C4-2B (cell line): Measurements from ENCODE around the gene LEFTY1.

Source experiments
- H3K27ac ChIP-seq: fragments of 450-650 bp; 2 replicates; pipeline ENCODE4 v1.5.1; 2017
- ZFX ChIP-seq: fragments of 450-650 bp; IDR thresholded peaks from 2 replicates; pipeline ENCODE4 v1.6.1; 2017
- TF ChIP-seq, protein P1 (sequence below): fragments of 450-650 bp; conservative IDR thresholded peaks from 2 replicates; pipeline ENCODE4 v1.5.1; 2017; ENCODE audit warnings: mild to moderate bottlenecking

LEFTY1 gene

DNA sequence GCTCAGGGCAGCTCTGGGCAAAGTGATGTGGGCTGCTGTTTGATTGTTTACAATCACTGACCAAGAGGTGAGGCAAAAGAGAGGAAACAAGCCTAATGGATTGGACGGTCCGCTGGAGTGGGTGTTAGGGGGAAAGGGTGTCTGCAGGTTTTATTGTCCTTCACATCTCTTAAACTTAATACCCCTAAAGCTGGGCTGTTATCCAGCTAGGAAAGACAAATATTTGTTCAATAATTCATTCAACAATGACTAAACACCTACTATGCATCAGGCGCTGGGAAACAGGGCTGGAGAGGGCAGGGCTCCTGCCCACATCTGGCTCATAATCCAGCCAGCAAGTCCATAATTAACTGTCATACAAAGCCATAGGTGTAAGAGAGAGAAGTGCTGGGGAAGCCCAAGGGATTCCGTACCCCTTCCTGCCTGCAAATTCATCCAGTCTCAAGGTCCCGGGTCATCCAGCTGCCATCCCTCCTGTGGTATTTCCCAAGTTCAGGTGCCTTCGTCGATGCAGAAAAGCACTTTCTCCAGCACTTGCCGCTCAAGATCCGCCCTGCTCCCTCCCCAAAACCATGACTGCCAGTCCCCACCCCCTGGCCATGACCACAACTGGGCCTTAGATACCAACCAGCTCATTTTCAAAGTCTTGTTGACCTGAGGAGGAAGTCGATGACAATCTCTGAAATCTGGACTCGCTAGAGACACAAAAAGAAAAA, 17.4 kb downstream of the LEFTY1 start:
- TF ChIP-seq, protein P1, sequence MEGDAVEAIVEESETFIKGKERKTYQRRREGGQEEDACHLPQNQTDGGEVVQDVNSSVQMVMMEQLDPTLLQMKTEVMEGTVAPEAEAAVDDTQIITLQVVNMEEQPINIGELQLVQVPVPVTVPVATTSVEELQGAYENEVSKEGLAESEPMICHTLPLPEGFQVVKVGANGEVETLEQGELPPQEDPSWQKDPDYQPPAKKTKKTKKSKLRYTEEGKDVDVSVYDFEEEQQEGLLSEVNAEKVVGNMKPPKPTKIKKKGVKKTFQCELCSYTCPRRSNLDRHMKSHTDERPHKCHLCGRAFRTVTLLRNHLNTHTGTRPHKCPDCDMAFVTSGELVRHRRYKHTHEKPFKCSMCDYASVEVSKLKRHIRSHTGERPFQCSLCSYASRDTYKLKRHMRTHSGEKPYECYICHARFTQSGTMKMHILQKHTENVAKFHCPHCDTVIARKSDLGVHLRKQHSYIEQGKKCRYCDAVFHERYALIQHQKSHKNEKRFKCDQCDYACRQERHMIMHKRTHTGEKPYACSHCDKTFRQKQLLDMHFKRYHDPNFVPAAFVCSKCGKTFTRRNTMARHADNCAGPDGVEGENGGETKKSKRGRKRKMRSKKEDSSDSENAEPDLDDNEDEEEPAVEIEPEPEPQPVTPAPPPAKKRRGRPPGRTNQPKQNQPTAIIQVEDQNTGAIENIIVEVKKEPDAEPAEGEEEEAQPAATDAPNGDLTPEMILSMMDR = no peak
- TF ChIP-seq ZFX = no peak
- no peak overlapping the region for H3K27ac ChIP-seq

DNA sequence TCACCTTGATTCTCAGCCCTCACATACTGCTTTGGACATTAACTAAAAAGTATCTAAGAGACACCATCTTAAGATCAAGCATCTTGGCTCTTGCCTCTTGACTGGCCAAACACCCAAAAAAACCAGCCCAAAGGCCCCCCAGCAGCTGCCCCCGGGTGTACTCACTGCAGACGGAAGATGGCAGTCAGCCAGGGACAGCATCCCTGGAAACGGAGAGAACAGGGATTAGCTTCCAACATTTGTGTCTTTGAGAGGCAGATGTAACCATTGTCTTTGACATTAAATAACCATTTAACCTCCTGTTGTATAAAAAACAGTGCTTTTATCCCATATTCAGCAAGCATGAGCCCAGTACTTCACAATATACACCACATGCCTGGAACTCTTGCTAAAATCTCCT, 18.0 kb downstream of the LEFTY1 start:
- TF ChIP-seq ZFX = no peak
- TF ChIP-seq, protein P1 = no peak
- no peak overlapping the region for H3K27ac ChIP-seq

DNA sequence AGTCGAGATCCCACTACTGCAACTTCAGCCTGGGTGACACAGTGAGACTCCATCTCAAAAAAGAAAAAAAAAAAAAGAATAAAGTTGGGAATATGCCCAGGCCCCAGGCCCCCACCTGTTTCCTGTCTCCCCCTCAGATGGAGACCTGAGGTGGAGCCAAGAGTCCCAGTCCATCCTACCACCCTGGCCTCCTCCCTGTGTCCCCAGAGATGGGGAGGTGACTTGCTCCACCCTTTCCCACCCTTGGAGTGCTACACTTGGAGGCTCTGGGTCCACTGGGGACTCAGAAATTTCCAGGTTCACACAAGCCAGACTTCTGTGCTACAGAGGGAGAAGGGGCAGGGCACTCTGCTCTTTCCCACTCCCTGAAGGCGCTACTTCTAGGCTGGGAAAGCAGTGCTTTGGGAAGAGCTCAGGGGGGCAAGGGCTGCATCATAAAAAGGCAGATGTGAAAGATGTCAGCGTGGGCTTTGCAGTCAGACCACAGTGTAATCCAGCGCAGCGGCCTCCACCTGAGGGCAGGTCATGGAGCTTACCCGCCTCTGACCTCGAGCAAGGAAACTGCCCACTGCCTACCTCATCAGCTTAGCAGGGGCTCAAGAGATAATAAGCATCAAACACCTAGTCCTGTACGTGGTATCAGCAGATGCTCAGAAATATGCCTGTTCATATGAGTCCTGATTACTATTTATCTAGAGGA, 20.2 kb downstream of the LEFTY1 start:
- no peak for TF ChIP-seq ZFX
- TF ChIP-seq, protein P1 = no peak
- H3K27ac ChIP-seq = no peak overlapping the region

DNA sequence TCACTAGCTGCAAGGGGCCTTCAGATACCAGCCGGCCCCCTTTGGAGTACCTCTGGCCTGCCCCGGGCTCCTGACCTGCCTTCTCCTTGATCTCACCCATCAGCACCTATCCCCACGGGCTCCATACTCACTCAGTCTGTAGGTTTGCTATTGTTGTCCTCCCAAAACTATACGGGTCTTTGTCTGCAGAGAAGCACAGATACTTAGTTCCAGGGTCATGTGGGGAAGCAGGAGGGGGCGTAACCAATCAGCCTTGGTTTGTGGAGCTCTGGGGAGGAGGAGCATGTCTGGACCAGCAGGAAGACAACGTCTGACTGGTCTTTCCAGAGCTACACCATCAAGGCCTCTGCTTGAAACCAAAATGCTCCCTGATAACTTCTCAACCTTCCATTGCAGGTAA, 22.0 kb downstream of the LEFTY1 start:
- no peak for TF ChIP-seq ZFX
- TF ChIP-seq, protein P1 = no peak
- H3K27ac ChIP-seq = no peak overlapping the region

DNA sequence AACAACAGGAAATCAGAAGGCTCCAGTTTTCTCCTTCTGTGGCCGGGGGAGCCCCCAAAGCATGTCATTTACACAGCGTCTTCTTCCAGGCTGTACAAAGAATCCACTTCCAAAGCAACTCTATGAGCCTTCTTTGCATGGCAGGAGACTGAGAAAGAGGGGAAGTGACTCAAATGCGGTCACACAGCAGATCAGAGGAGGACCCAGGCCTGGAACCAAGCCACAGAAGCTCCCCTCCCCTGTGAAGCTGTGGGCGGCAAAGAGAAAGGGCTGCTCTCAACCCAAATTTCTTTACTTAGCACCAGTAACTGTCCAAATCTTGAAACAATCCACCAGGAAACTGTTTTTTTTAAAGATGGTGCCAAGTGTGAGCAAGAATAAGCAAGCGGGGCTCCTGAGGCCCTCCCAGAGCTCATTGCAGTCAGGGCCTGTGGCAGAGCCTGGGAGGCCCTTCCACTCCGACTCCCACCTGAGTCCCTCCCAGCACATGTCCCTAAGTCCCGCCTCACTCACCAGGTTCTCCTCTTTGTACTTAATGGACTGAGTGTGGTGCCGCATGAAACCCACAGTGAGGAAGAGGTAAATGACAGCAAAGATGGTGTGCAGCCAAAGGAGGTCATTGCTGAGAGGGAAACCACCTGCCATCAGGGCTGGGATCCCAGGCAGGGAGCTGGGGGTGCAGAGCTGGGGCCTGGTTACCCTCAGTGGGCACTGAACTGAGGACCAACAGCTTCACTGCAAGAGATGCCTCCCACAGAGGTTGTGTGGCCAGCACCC, 22.7 kb downstream of the LEFTY1 start:
- no peak overlapping the region for H3K27ac ChIP-seq
- no peak for TF ChIP-seq ZFX
- TF ChIP-seq, protein P1 = no peak

DNA sequence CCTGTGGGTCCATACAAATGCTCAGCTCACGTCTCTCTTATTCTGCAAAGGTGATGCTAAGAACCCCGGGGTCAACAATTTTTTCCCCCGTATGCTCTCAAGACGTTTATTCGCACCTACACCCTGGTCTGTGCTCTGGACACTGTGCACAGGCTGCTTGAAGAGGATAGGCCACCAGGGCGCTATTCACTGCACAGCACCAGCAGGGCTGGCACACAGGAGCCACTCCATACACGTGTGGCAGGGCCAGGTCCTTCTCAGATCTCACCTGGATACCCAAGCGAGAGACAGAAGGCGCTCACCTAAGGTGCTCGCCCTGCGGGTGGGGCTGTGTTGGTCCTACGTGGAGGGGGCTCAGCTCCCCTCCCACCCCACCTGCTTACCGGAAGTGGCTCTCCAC, 23.4 kb downstream of the LEFTY1 start:
- H3K27ac ChIP-seq = no peak overlapping the region
- no peak for TF ChIP-seq ZFX
- TF ChIP-seq, protein P1 = no peak

DNA sequence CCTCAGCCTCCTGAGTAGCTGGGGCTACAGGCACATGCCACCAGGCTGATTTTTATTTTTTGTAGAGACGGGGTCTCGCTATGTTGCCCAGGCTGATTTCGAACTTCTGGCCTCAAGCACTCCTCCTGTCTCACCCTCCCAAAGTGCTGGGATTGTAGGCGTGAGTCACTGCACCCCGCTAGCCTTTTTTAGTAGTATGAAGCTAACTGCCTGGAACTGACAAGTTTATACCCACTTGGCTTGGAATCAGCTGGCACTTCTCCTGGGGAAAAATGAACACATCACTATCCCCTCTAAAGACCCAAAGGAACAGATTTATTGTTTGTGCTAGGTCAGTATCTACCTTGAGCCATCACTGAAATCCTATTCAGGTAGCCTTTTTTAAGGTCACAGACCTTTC, 25.8 kb downstream of the LEFTY1 start:
- H3K27ac ChIP-seq = no peak overlapping the region
- TF ChIP-seq, protein P1 = no peak
- no peak for TF ChIP-seq ZFX
